ENCODE measurements around the gene MTARC2.

- TF ChIP-seq CTCF (IDR thresholded peaks at IDR 0.05) (no peak), POLR2A (IDR thresholded peaks at IDR 0.05) (no peak)
Measured at GRCh38 chr1:220783453-220783852, 35.3 kb downstream of the MTARC2 start.
